Peyer's patch (tissue), 4 donors: Measurements from ENCODE around the gene ZNF8. TPM values are rescaled to one million over a fixed set of nuclear protein-coding genes. Genes with fewer than 3 reads are reported as not detected.

Experiments used
- DNase-seq, 3 donors: peaks; one replicate each; pipeline ENCODE4 v3.0.0-alpha.2; 2017 to 2019
- H3K27ac ChIP-seq, 4 donors: fragments of 200-600 bp; sonication (generic); one replicate each; pipeline ENCODE4 v1.5.1; 2016 to 2019
- H3K27me3 ChIP-seq, 2 donors: fragments of 200-600 bp; sonication (generic); one replicate each; pipeline ENCODE4 v1.5.1; 2019
- H3K36me3 ChIP-seq, 3 donors: fragments of 200-600 bp; sonication (generic); one replicate each; pipeline ENCODE4 v1.5.1; 2016 to 2019
- H3K4me1 ChIP-seq, 4 donors: fragments of 200-600 bp; sonication (generic); one replicate each; pipeline ENCODE4 v1.5.1; 2016 to 2019
- H3K4me3 ChIP-seq, 4 donors: fragments of 200-600 bp; sonication (generic); 1 replicate in 3 of 4; 2 replicates in 1 of 4; pipeline ENCODE4 v1.5.1; 2016 to 2019; ENCODE audit warnings: mild to moderate bottlenecking in 1 of 4
- H3K9me3 ChIP-seq, 4 donors: fragments of 200-600 bp; sonication (generic); one replicate each; pipeline ENCODE4 v1.5.1; 2016 to 2019; ENCODE audit warnings: mild to moderate bottlenecking in 1 of 4
- CTCF ChIP-seq, 6 experiments: fragments of 450-650 bp in 4 of 6; fragments of 200-600 bp in 2 of 6; sonication (generic) in 1 of 6; IDR thresholded peaks; one replicate each; pipeline ENCODE4 v1.5.1; 2017 to 2019; ENCODE audit warnings: antibody characterized with exemption in 6 of 6, mild to moderate bottlenecking in 3 of 6, moderate library complexity in 1 of 6
- POLR2A ChIP-seq, 2 donors: fragments of 450-650 bp; IDR thresholded peaks; one replicate each; pipeline ENCODE4 v1.5.1; 2017; ENCODE audit warnings: antibody characterized with exemption in 2 of 2, mild to moderate bottlenecking in 2 of 2, moderate library complexity in 2 of 2
- small RNA-seq, 2 donors: library from RNA; depleted of rRNA; stranded (forward); fragments of <200 nt; gene quantifications; one replicate each; pipeline ENCODE3, GENCODE V24; 2016
- total RNA-seq, 4 donors: library from RNA; depleted of rRNA; stranded (reverse); fragments of >200 nt; gene quantifications; one replicate each; pipeline ENCODE4 v1.1.0, GENCODE V29; 2016

The ZNF8 gene
- total RNA-seq, 4 donors from 2014 or later = 7.0 to 8.9 (median 7.9) TPM

GRCh38 chr19:58350001-58350861, 71.5 kb downstream of the ZNF8 start:
- peak overlapping the region in 2 of 4 donors; percentile 9 to 14 for H3K4me3 ChIP-seq

GRCh38 chr19:58350871-58351557, 72.3 kb downstream of the ZNF8 start:
- no peaks in the 10 kb centered on the region for H3K9me3 ChIP-seq
- no peak for TF ChIP-seq POLR2A (IDR thresholded peaks at IDR 0.05)
- H3K27ac ChIP-seq = no peak overlapping the region
- no peak overlapping the region for H3K4me3 ChIP-seq
- H3K36me3 ChIP-seq = no peaks in the 10 kb centered on the region
- no peak for DNase-seq
- peaks cover 0 to 13% (median 4%) of the 10 kb centered on the region in 4 donors for H3K4me1 ChIP-seq
- H3K27me3 ChIP-seq = no peaks in the 10 kb centered on the region

More at GRCh38 chr19:58350001-58350861, 71.5 kb downstream of the ZNF8 start:
- H3K36me3 ChIP-seq = no peaks in the 10 kb centered on the region
- H3K27me3 ChIP-seq = no peaks in the 10 kb centered on the region
- H3K9me3 ChIP-seq = no peaks in the 10 kb centered on the region
- no peak overlapping the region for H3K27ac ChIP-seq
- peaks cover 0 to 11% (median 2%) of the 10 kb centered on the region in 4 donors for H3K4me1 ChIP-seq
- TF ChIP-seq CTCF (IDR thresholded peaks at IDR 0.05) (no peak), POLR2A (IDR thresholded peaks at IDR 0.05) (no peak)
- no peak for DNase-seq

- TF ChIP-seq CTCF (IDR thresholded peaks at IDR 0.05) (no peak), POLR2A (IDR thresholded peaks at IDR 0.05) (no peak)
- DNase-seq = no peak
- no peaks in the 10 kb centered on the region for H3K36me3 ChIP-seq
- H3K4me3 ChIP-seq = no peak overlapping the region
- H3K27me3 ChIP-seq = no peaks in the 10 kb centered on the region
- no peaks in the 10 kb centered on the region for H3K9me3 ChIP-seq
- H3K4me1 ChIP-seq = peaks cover 0 to 17% (median 6%) of the 10 kb centered on the region in 4 donors
- H3K27ac ChIP-seq = no peak overlapping the region
These were observed 72.8 kb downstream of the ZNF8 start for GRCh38 chr19:58351558-58351878.

GRCh38 chr19:58351990-58352755, 73.4 kb downstream of the ZNF8 start:
- no peaks in the 10 kb centered on the region for H3K27me3 ChIP-seq
- peaks cover 0 to 24% (median 10%) of the 10 kb centered on the region in 4 donors for H3K4me1 ChIP-seq
- no peak overlapping the region for H3K27ac ChIP-seq

More at GRCh38 chr19:58351990-58352755, 73.4 kb downstream of the ZNF8 start:
- no peaks in the 10 kb centered on the region for H3K9me3 ChIP-seq
- H3K36me3 ChIP-seq = no peaks in the 10 kb centered on the region
- TF ChIP-seq CTCF (IDR thresholded peaks at IDR 0.05) (no peak), POLR2A (IDR thresholded peaks at IDR 0.05) (no peak)
- no peak overlapping the region for H3K4me3 ChIP-seq
- DNase-seq = no peak

Small RNA genes within 50 kb of the gene (small RNA-seq; reads per million reads assigned to genes)
- 0.06 to 0.64 reads per million in 2 donors for gene MIR6806

Other genes starting within 250 kb of the ZNF8 start
- not detected for gene ZSCAN1, start 244.9 kb upstream of the ZNF8 start, total RNA-seq
- gene ZNF135, start 219.7 kb upstream of the ZNF8 start, total RNA-seq = 1 to 10 TPM; 1.2 to 6.6 (median 4.0) TPM
- gene ZSCAN18, start 180.7 kb upstream of the ZNF8 start, total RNA-seq = 10 to 100 TPM; 20.8 to 75.1 (median 47.7) TPM
- 10 to 100 TPM in 1 of 4 donors, 1 to 10 TPM in 3; 3.4 to 11.6 (median 5.7) TPM for gene ZNF329, start 128.2 kb upstream of the ZNF8 start, total RNA-seq
- gene ZNF274, start 95.9 kb upstream of the ZNF8 start, total RNA-seq = 10 to 100 TPM; 32.4 to 46.8 (median 39.7) TPM
- 100 to 1,000 TPM in 1 of 4 donors, 10 to 100 TPM in 3; 21.9 to 158 (median 31.4) TPM for gene ZNF544, start 50.0 kb upstream of the ZNF8 start, total RNA-seq
- gene ERVK3-1, start 26.4 kb downstream of the ZNF8 start, total RNA-seq = 10 to 100 TPM; 41.3 to 54.2 (median 47.2) TPM
- gene ZSCAN22, start 48.0 kb downstream of the ZNF8 start, total RNA-seq = 1 to 10 TPM; 2.5 to 4.6 (median 4.0) TPM
- 10 to 100 TPM in 1 of 4 donors, 1 to 10 TPM in 2, not detected in 1; 5.4 to 26.4 (median 8.3) TPM for gene A1BG, start 74.5 kb downstream of the ZNF8 start, total RNA-seq
- gene ZNF497, start 83.8 kb downstream of the ZNF8 start, total RNA-seq = 1 to 10 TPM in 2 of 4 donors, under 1 TPM in 1, not detected in 1; 0.70 to 4.4 (median 2.1) TPM
- gene ZNF837, start 102.1 kb downstream of the ZNF8 start, total RNA-seq = 10 to 100 TPM in 1 of 4 donors, 1 to 10 TPM in 3; 3.3 to 10.9 (median 7.7) TPM
- gene RPS5, start 108.3 kb downstream of the ZNF8 start, total RNA-seq = 1,000 to 10,000 TPM in 1 of 4 donors, 100 to 1,000 TPM in 3; 428 to 1,258 (median 517) TPM
- gene RNF225, start 116.7 kb downstream of the ZNF8 start, total RNA-seq = not detected
- 10 to 100 TPM in 1 of 4 donors, 1 to 10 TPM in 3; 2.5 to 18.2 (median 9.6) TPM for gene ZNF584, start 129.7 kb downstream of the ZNF8 start, total RNA-seq
- 10 to 100 TPM in 1 of 4 donors, 1 to 10 TPM in 3; 3.9 to 12.4 (median 7.2) TPM for gene ZNF132, start 161.2 kb downstream of the ZNF8 start, total RNA-seq
- gene ZNF324B, start 172.7 kb downstream of the ZNF8 start, total RNA-seq = 10 to 100 TPM in 3 of 4 donors, 1 to 10 TPM in 1; 7.0 to 13.1 (median 10.5) TPM
- gene ZNF324, start 188.1 kb downstream of the ZNF8 start, total RNA-seq = 10 to 100 TPM; 12.4 to 31.2 (median 22.7) TPM
- gene ZNF446, start 197.4 kb downstream of the ZNF8 start, total RNA-seq = 10 to 100 TPM; 12.8 to 25.6 (median 19.6) TPM
- 1 to 10 TPM in 3 of 4 donors, under 1 TPM in 1; 0.88 to 6.3 (median 2.3) TPM for gene SLC27A5, start 233.0 kb downstream of the ZNF8 start, total RNA-seq
- 10 to 100 TPM in 3 of 4 donors, 1 to 10 TPM in 1; 7.4 to 21.6 (median 14.3) TPM for gene ZBTB45, start 240.9 kb downstream of the ZNF8 start, total RNA-seq